ENCODE results near the gene TMEM176B. TPM values are rescaled to one million over a fixed set of nuclear protein-coding genes. Genes with fewer than 3 reads are reported as not detected.

The TMEM176B gene
- total and polyA plus RNA-seq, 12 donors: 1.8 to 99.1 (median 37.6) TPM

- Histone ChIP-seq H3K27ac (no peak overlapping the region), H3K36me3 (replicated peaks in 1 of 2) (peaks cover 0 to 3% of the 10 kb centered on the region in 2 donors), H3K4me3 (no peak overlapping the region), H3K9me3 (replicated peaks in 1 of 3) (no peaks in the 10 kb centered on the region), H3K4me1 (replicated peaks in 1 of 2) (peaks cover 0 to 3% of the 10 kb centered on the region in 2 donors), H3K27me3 (no peaks in the 10 kb centered on the region)
- DNase-seq: no peak
- WGBS, 4 donors: 90 to 97% (median 95%) methylated on average over 5 to 6 of the region's 6 CpGs
- TF ChIP-seq POLR2A (IDR thresholded peaks at IDR 0.05): no peak
- intact Hi-C loops (cut with DNase I): no loop called here
Measured at GRCh38 chr7:150793569-150794238, 6.5 kb downstream of the TMEM176B start.

- TF ChIP-seq, protein P1, sequence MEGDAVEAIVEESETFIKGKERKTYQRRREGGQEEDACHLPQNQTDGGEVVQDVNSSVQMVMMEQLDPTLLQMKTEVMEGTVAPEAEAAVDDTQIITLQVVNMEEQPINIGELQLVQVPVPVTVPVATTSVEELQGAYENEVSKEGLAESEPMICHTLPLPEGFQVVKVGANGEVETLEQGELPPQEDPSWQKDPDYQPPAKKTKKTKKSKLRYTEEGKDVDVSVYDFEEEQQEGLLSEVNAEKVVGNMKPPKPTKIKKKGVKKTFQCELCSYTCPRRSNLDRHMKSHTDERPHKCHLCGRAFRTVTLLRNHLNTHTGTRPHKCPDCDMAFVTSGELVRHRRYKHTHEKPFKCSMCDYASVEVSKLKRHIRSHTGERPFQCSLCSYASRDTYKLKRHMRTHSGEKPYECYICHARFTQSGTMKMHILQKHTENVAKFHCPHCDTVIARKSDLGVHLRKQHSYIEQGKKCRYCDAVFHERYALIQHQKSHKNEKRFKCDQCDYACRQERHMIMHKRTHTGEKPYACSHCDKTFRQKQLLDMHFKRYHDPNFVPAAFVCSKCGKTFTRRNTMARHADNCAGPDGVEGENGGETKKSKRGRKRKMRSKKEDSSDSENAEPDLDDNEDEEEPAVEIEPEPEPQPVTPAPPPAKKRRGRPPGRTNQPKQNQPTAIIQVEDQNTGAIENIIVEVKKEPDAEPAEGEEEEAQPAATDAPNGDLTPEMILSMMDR (IDR thresholded peaks at IDR 0.05): no peak
- TF ChIP-seq POLR2A (IDR thresholded peaks at IDR 0.05): no peak
- intact Hi-C loops (cut with DNase I): no loop called here
- Histone ChIP-seq H3K4me1 (replicated peaks in 1 of 2) (peaks cover 11 to 21% of the 10 kb centered on the region in 2 donors), H3K4me3 (no peak overlapping the region), H3K36me3 (replicated peaks in 1 of 2) (peaks cover 0 to 3% of the 10 kb centered on the region in 2 donors), H3K9me3 (replicated peaks in 1 of 3) (no peaks in the 10 kb centered on the region), H3K27me3 (no peaks in the 10 kb centered on the region), H3K27ac (no peak overlapping the region)
- no peak for DNase-seq
- 80 to 83% (median 81%) methylated on average over 9 to 12 of the region's 12 CpGs for WGBS, 4 donors
Measured at GRCh38 chr7:150791746-150792452, 8.3 kb downstream of the TMEM176B start.

DNA sequence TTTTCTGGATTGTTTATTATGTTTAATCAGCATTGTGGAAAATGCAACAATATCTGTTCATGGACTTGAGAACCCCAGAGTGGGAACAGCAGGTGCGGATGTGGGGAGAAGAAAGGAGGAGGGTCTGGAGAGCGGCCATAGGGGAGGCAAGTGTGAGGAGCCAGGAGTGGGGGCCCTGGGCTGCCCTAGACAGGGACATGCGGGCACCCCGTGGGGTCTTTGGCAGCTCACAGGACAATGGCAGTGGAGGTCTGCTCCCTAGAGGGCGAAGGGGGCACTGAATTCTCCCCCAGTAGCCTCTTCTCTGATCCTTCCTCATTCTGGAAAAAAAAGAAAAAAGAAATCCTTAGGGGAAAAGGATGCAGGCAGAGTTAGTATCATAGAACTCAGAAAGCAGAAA is 8.9 kb downstream of the TMEM176B start:
- DNase-seq: no peak
- H3K9me3 ChIP-seq (replicated peaks in 1 of 3): no peaks in the 10 kb centered on the region
- H3K36me3 ChIP-seq (replicated peaks in 1 of 2): peaks cover 0 to 3% of the 10 kb centered on the region in 2 donors
- no peaks in the 10 kb centered on the region for H3K27me3 ChIP-seq
- no peak overlapping the region for H3K27ac ChIP-seq
- no peak overlapping the region for H3K4me3 ChIP-seq
- WGBS, 4 donors: 86 to 94% (median 93%) methylated on average over 5 of the region's 5 CpGs
- intact Hi-C loops (cut with DNase I): no loop called here
- no peak for TF ChIP-seq POLR2A (IDR thresholded peaks at IDR 0.05)
- TF ChIP-seq, protein P1 (IDR thresholded peaks at IDR 0.05): no peak
- peaks cover 11 to 27% of the 10 kb centered on the region in 2 donors for H3K4me1 ChIP-seq (replicated peaks in 1 of 2)

DNA sequence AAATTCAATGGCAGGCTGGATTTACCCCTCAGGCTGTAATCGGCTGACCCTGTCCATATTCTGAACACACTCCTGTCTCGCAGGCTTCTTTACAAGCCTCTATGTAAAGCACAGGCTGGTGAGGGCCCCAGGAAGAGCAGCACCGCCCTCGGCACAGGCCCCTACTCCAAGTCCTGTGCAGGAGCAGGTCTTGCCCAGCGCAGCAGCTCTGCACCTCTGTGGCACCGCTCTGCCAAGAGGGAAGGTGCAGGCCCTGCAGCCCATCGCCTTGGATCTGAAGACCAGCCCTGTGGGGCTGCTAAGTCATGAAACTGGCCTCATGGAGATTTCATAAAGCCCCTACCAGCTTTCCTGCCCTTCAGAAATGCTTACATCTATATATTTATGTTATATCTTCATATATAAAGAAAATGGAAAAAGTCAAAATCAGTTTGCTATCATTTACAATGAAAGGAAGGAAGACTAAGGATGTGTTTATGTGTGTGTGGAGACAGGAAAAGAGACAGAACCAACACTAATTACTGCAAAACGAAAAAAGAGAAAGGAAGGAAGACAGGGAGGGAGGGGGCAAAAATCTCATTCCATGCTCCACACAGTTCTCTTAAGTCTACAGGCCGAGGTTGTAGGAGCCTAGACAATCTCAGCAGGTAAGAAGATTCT is 9.6 kb downstream of the TMEM176B start:
- H3K36me3 ChIP-seq (replicated peaks in 1 of 2): peaks cover 0 to 3% of the 10 kb centered on the region in 2 donors
- no peak overlapping the region for H3K27ac ChIP-seq
- no peaks in the 10 kb centered on the region for H3K9me3 ChIP-seq (replicated peaks in 1 of 3)
- no peaks in the 10 kb centered on the region for H3K27me3 ChIP-seq
- intact Hi-C loops (cut with DNase I): no loop called here
- DNase-seq: no peak
- WGBS, 4 donors: 86 to 94% (median 88%) methylated on average over 8 to 9 of the region's 9 CpGs
- no peak for TF ChIP-seq POLR2A (IDR thresholded peaks at IDR 0.05)
- TF ChIP-seq, protein P1 (IDR thresholded peaks at IDR 0.05): no peak
- peaks cover 11 to 28% of the 10 kb centered on the region in 2 donors for H3K4me1 ChIP-seq (replicated peaks in 1 of 2)
- no peak overlapping the region for H3K4me3 ChIP-seq
